Type B pancreatic cell (in vitro differentiated cells): ENCODE measurements around the gene MED12. TPM values are rescaled to one million over a fixed set of nuclear protein-coding genes. Genes with fewer than 3 reads are reported as not detected.
A peak's percentile ranks its signal among the peaks of the same experiment; 100 is the strongest.

Source experiments
- DNase-seq: peaks from one replicate; pipeline ENCODE4 v3.0.0; 2021; ENCODE audit warnings: mixed read lengths; ENCODE audit not compliant: unreplicated experiment; ENCODE audit errors: extremely low spot score
- H3K27ac Mint-ChIP-seq: 2 replicates; pipeline ENCODE4 v1.8.0; 2021; ENCODE audit warnings: mild to moderate bottlenecking, mixed read lengths
- H3K27me3 Mint-ChIP-seq: 2 replicates; pipeline ENCODE4 v1.8.0; 2021; ENCODE audit warnings: mixed read lengths
- H3K36me3 Mint-ChIP-seq: 2 replicates; pipeline ENCODE4 v1.8.0; 2021; ENCODE audit warnings: mixed read lengths
- H3K4me1 Mint-ChIP-seq: one replicate; pipeline ENCODE4 v1.8.0; 2021; ENCODE audit warnings: mixed read lengths; ENCODE audit not compliant: unreplicated experiment
- H3K4me3 Mint-ChIP-seq: 2 replicates; pipeline ENCODE4 v1.8.0; 2021; ENCODE audit warnings: mild to moderate bottlenecking, mixed read lengths
- H3K9me3 Mint-ChIP-seq: 2 replicates; pipeline ENCODE4 v1.8.0; 2021; ENCODE audit warnings: mixed read lengths
- CTCF ChIP-seq: fragments of 200-600 bp; sonication (generic); conservative IDR thresholded peaks from 2 replicates; pipeline ENCODE4 v1.5.0; 2021; ENCODE audit warnings: antibody characterized with exemption, mild to moderate bottlenecking
- total RNA-seq: library from RNA; stranded (reverse); gene quantifications from 2 replicates; pipeline ENCODE4 v1.2.1, GENCODE V29; 2021; ENCODE audit warnings: low replicate concordance

The MED12 gene
- total RNA-seq, 1 donor from 2014 or later, result 77.2 TPM

GRCh38 chrX:71085900-71086299 is 32.5 kb upstream of the MED12 start:
- peak; percentile 20 for DNase-seq
- H3K4me3 Mint-ChIP-seq, result no peak overlapping the region
- no peaks in the 10 kb centered on the region for H3K27me3 Mint-ChIP-seq
- no peaks in the 10 kb centered on the region for H3K4me1 Mint-ChIP-seq
- no peaks in the 10 kb centered on the region for H3K36me3 Mint-ChIP-seq
- H3K27ac Mint-ChIP-seq, result no peak overlapping the region
- no peak for TF ChIP-seq CTCF
- H3K9me3 Mint-ChIP-seq, result no peaks in the 10 kb centered on the region

GRCh38 chrX:71091263-71091662 is 27.1 kb upstream of the MED12 start:
- no peaks in the 10 kb centered on the region for H3K9me3 Mint-ChIP-seq
- H3K4me1 Mint-ChIP-seq, result no peaks in the 10 kb centered on the region
- H3K27ac Mint-ChIP-seq, result no peak overlapping the region
- no peak for TF ChIP-seq CTCF
- H3K27me3 Mint-ChIP-seq, result no peaks in the 10 kb centered on the region
- DNase-seq, result no peak
- no peaks in the 10 kb centered on the region for H3K36me3 Mint-ChIP-seq
- H3K4me3 Mint-ChIP-seq, result no peak overlapping the region

GRCh38 chrX:71095033-71095432 is 23.4 kb upstream of the MED12 start:
- Mint-ChIP-seq H3K27me3 (no peaks in the 10 kb centered on the region), H3K27ac (peak overlapping the region; percentile 81), H3K9me3 (no peaks in the 10 kb centered on the region), H3K4me3 (peak overlapping the region; percentile 91), H3K4me1 (no peaks in the 10 kb centered on the region), H3K36me3 (no peaks in the 10 kb centered on the region)
- no peak for DNase-seq
- no peak for TF ChIP-seq CTCF

- Mint-ChIP-seq H3K27ac (peak within 1 kb of the TSS; percentile 81), H3K27me3 (no peaks in the 10 kb centered on the region)
Measured at GRCh38 chrX:71095555-71095980, 22.8 kb upstream of the MED12 start, which contains the start of gene FOXO4. Gene FOXO4 (plus strand): TSS chrX:71095851. CDS start chrX:71096529, 678 bp downstream.

GRCh38 chrX:71095981-71096759 is 22.2 kb upstream of the MED12 start:
- Mint-ChIP-seq H3K36me3 (no peaks in the 10 kb centered on the region), H3K4me3 (peak overlapping the region; percentile 91), H3K9me3 (no peaks in the 10 kb centered on the region), H3K27ac (peak overlapping the region; percentile 81), H3K27me3 (no peaks in the 10 kb centered on the region), H3K4me1 (no peaks in the 10 kb centered on the region)
- DNase-seq, result no peak
- no peak for TF ChIP-seq CTCF

More at GRCh38 chrX:71095555-71095980, 22.8 kb upstream of the MED12 start, which contains the start of gene FOXO4:
- H3K9me3 Mint-ChIP-seq, result no peaks in the 10 kb centered on the region
- H3K4me3 Mint-ChIP-seq, result peak within 1 kb of the TSS; percentile 91
- peak; percentile 86 for DNase-seq
- no peaks in the 10 kb centered on the region for H3K36me3 Mint-ChIP-seq
- no peak for TF ChIP-seq CTCF
- no peaks in the 10 kb centered on the region for H3K4me1 Mint-ChIP-seq
